GM18870 (cell line): ENCODE measurements around the gene PRRC2B.

ENCODE experiments used
- ATAC-seq: cut with Tn5 transposase; IDR thresholded peaks from one replicate; pipeline ENCODE4 v1.9.1; 2021; ENCODE audit warnings: moderate library complexity; ENCODE audit not compliant: unreplicated experiment

PRRC2B gene

GRCh38 chr9:131483319-131484050 lies 89.6 kb downstream of the PRRC2B start:
- no peak for ATAC-seq

- ATAC-seq = no peak
Observed at GRCh38 chr9:131484051-131484445, 90.2 kb downstream of the PRRC2B start.

- no peak for ATAC-seq
Observed at GRCh38 chr9:131484560-131485185, 90.8 kb downstream of the PRRC2B start.

- ATAC-seq = no peak
Observed at GRCh38 chr9:131485206-131485605, 91.3 kb downstream of the PRRC2B start.

GRCh38 chr9:131485728-131486422 lies 92.0 kb downstream of the PRRC2B start:
- no peak for ATAC-seq

GRCh38 chr9:131487001-131487400 lies 93.1 kb downstream of the PRRC2B start:
- ATAC-seq = no peak

GRCh38 chr9:131487621-131488031 lies 93.7 kb downstream of the PRRC2B start:
- no peak for ATAC-seq

GRCh38 chr9:131490514-131490913 lies 96.6 kb downstream of the PRRC2B start:
- ATAC-seq = no peak

- no peak for ATAC-seq
Observed at GRCh38 chr9:131491001-131491710, 97.3 kb downstream of the PRRC2B start.

GRCh38 chr9:131492070-131492469 lies 98.2 kb downstream of the PRRC2B start:
- ATAC-seq = no peak

GRCh38 chr9:131494296-131494870 lies 100.5 kb downstream of the PRRC2B start:
- ATAC-seq = no peak

- no peak for ATAC-seq
Observed at GRCh38 chr9:131495785-131496184, 101.9 kb downstream of the PRRC2B start.

- ATAC-seq = no peak
Observed at GRCh38 chr9:131496844-131497405, 103.0 kb downstream of the PRRC2B start.

- ATAC-seq = no peak
Observed at GRCh38 chr9:131499254-131499767, 105.4 kb downstream of the PRRC2B start.

GRCh38 chr9:131500377-131500776 lies 106.5 kb downstream of the PRRC2B start:
- ATAC-seq = no peak

GRCh38 chr9:131500939-131501541 lies 107.2 kb downstream of the PRRC2B start:
- ATAC-seq = no peak

- ATAC-seq = peak; percentile 58
Observed at GRCh38 chr9:131502781-131503625, 109.1 kb downstream of the PRRC2B start, which contains the start of gene POMT1. Gene POMT1 (plus strand): TSS chr9:131502918. CDS start chr9:131504219, 1,301 bp downstream.

- no peak for ATAC-seq
Observed at GRCh38 chr9:131503626-131504465, 110.0 kb downstream of the PRRC2B start.
